AG10803 (cell line): ENCODE data around the gene SNTA1.

Experiments
- DNase-seq: peaks from one replicate; pipeline ENCODE4 v3.0.0; 2010; ENCODE audit warnings: low read depth
- H3K4me3 ChIP-seq: 2 replicates; pipeline ENCODE4 v1.5.1; 2011; ENCODE audit warnings: mild to moderate bottlenecking, low read length, control low read depth
- TF ChIP-seq, protein P1 (sequence below): conservative IDR thresholded peaks from 2 replicates; pipeline ENCODE4 v1.5.1; 2011; ENCODE audit warnings: mild to moderate bottlenecking, low read length, control low read depth, inconsistent platforms

SNTA1 gene

DNA sequence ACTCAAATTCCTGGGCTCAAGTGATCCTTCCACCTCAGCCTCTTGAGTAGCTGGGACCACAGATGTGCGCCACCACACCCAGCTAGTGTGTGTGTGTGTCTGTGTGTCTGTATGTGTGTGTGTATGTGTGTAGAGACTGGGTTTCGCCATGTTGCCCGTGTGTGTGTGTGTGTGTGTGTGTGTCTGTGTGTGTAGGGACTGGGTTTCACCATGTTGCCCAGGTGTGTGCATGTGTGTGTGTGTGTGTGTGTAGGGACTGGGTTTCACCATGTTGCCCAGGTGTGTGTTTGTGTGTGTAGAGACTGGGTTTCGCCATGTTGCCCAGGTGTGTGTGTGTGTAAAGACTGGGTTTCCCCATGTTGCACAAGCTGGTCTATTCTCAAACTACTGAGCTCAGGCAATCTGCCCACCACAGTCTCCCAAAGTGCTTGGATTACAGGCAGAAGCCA is 70.5 kb downstream of the SNTA1 start:
- no peak overlapping the region for H3K4me3 ChIP-seq
- TF ChIP-seq, protein P1, sequence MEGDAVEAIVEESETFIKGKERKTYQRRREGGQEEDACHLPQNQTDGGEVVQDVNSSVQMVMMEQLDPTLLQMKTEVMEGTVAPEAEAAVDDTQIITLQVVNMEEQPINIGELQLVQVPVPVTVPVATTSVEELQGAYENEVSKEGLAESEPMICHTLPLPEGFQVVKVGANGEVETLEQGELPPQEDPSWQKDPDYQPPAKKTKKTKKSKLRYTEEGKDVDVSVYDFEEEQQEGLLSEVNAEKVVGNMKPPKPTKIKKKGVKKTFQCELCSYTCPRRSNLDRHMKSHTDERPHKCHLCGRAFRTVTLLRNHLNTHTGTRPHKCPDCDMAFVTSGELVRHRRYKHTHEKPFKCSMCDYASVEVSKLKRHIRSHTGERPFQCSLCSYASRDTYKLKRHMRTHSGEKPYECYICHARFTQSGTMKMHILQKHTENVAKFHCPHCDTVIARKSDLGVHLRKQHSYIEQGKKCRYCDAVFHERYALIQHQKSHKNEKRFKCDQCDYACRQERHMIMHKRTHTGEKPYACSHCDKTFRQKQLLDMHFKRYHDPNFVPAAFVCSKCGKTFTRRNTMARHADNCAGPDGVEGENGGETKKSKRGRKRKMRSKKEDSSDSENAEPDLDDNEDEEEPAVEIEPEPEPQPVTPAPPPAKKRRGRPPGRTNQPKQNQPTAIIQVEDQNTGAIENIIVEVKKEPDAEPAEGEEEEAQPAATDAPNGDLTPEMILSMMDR = no peak
- peak; percentile 54 for DNase-seq

DNA sequence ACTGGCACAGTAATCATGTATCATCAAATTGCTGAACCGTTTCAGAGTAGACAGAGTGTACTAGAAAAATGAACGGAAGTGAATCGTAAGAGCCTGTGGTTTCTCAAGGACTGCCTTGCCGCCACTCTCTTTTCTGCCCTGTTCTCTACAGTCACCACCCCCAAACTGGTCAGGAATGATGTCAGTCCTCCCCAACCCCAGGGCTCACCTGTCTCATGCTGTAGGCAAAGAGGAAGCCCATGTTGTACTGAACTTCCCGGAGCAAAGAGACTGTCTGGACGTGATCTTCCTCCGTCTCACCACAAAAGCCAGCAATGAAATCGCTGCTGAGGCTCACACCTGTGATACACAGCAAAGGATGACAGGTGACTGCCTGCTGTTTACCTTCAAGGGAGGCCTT is 73.3 kb downstream of the SNTA1 start:
- H3K4me3 ChIP-seq = no peak overlapping the region
- DNase-seq = no peak
- TF ChIP-seq, protein P1 = no peak

DNA sequence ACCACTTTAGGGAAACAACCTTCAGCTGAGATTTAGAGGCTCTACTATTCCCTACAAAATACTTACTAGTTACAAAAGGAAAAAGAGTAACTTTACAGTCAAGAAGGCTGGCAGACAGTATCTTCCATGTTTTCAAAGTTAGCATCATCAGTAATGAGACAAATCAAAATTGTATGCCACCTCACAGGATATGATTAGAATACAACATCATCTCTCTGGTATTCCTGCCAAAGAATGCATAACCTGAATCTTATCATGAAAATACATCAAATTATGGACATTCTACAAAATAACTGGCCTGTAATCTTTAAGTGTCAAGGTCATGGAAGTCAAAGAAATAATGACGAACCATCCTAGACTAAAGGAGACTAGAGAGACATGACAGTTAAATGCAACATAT is 80.7 kb downstream of the SNTA1 start:
- H3K4me3 ChIP-seq = no peak overlapping the region
- TF ChIP-seq, protein P1 = no peak
- DNase-seq = no peak

DNA sequence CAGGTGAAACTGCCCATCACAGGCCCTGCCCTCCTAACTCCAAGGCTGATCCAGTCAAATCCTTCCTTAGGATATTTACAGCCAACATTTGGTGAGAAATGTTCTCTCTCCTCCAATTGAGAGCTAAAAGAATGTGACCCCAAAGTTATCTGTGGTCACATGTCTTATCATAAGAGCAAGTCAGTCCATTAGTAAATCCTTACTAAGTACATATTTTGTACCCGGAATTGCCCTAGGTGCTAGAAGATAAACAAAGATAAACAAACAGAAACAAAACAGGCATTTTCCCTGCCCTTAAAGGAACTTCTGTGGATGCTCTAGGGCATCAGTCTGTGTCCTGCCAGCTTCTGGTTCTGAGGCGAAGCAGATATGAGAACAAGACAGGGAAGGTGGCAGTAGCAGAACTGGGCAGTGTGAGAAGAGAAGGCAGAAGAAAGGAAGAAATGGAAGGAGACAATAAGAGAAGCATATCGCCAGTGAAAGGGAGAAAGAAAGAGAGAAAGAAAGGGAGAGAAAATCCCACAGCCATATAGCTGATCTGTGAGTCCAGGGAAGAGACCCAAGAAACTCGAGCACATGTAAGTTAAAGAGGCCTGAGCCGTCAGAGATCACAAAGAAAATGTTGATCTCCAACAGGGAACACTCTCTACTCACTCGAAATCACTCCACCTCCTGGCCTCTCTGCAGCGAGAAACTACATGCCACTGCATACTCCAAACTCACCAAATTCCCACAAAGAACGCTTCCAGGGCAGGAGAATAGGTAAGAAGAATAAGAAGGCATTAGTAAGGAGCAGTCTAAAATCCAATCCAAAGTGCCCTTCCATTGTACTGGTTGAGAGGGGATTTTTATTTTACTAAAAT is 83.9 kb downstream of the SNTA1 start:
- no peak overlapping the region for H3K4me3 ChIP-seq
- TF ChIP-seq, protein P1 = no peak
- DNase-seq = no peak
